ENCODE data around the gene SCUBE2.

SCUBE2 gene

GRCh38 chr11:9008661-9009060, 82.7 kb downstream of the SCUBE2 start:
- no peak overlapping the region for H3K4me3 ChIP-seq (ENCODE audit: low read depth, low read length)
- DNase-seq (ENCODE audit: low read depth): no peak
- TF ChIP-seq, protein P1, sequence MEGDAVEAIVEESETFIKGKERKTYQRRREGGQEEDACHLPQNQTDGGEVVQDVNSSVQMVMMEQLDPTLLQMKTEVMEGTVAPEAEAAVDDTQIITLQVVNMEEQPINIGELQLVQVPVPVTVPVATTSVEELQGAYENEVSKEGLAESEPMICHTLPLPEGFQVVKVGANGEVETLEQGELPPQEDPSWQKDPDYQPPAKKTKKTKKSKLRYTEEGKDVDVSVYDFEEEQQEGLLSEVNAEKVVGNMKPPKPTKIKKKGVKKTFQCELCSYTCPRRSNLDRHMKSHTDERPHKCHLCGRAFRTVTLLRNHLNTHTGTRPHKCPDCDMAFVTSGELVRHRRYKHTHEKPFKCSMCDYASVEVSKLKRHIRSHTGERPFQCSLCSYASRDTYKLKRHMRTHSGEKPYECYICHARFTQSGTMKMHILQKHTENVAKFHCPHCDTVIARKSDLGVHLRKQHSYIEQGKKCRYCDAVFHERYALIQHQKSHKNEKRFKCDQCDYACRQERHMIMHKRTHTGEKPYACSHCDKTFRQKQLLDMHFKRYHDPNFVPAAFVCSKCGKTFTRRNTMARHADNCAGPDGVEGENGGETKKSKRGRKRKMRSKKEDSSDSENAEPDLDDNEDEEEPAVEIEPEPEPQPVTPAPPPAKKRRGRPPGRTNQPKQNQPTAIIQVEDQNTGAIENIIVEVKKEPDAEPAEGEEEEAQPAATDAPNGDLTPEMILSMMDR (IDR thresholded peaks at IDR 0.05; ENCODE audit: low read depth, low read length, missing control alignments): no peak

GRCh38 chr11:9008011-9008550, 83.3 kb downstream of the SCUBE2 start:
- H3K4me3 ChIP-seq (ENCODE audit: low read depth, low read length): no peak overlapping the region
- TF ChIP-seq, protein P1 (IDR thresholded peaks at IDR 0.05; ENCODE audit: low read depth, low read length, missing control alignments): no peak
- no peak for DNase-seq (ENCODE audit: low read depth)

DNA sequence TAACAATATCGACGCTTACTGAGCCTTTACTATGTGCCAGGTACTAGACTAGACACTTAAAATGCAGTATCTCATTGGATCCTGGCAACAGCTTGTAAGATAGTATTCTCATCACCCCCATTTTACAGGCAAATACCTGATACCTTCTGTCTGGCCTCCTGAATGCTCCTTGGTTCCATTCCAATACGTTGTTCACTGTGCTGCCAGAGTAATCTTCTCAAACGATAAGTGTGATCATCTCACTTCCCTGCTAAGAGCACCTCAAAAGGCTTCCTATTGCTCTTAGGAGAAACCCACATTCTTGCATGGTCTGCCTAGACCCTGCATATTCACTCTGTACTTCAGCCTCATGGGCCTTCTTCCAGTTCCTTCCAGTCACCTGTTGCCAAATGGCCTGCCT, 86.3 kb downstream of the SCUBE2 start:
- TF ChIP-seq, protein P1 (IDR thresholded peaks at IDR 0.05; ENCODE audit: low read depth, low read length, missing control alignments): no peak
- H3K4me3 ChIP-seq (ENCODE audit: low read depth, low read length): no peak overlapping the region
- DNase-seq (ENCODE audit: low read depth): no peak

DNA sequence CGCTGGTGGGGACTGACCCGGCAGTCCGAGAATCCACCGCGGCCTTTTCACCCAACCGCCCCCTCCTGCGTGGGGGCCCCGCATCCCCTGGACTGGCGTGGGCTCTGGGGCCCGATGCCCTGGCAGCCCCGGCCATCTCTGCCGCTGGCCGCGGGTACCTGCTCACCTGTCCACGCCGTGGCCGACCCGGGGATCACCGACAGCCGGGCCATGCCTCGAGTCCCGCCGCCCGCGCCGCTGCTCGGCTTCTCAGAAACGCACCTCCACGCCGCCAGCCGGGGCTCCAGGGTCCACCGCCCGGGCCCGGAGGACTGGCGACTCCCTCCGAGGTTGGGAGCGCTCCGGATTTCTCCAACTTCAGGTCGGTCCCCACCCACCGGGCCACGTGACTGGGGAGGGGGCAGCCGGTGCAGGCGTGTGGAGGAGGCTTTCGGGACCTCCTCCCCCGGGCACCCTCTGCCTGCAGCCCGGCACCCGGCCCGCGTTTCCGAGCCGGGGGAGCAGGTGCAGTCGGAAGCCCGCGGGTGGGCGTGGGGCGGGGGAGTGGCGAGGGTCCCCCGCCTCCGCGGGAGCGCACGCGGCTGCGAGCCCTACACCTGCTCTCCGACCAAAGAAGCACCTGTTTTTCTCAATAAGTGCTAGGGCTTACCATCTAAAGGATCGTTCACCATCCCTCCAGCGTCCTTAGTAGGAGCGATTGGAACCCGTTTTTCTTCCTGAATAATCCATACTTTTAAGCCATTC, 87.0 kb downstream of the SCUBE2 start:
- no peak for DNase-seq (ENCODE audit: low read depth)
- H3K4me3 ChIP-seq (ENCODE audit: low read depth, low read length): peak overlapping the region; percentile 22
- TF ChIP-seq, protein P1 (IDR thresholded peaks at IDR 0.05; ENCODE audit: low read depth, low read length, missing control alignments): no peak

GRCh38 chr11:9003573-9004182, 87.7 kb downstream of the SCUBE2 start, which contains the start of gene NRIP3:
NRIP3 (minus strand) TSS chr11:9004001; CDS start chr11:9003935, 66 bp downstream.
- DNase-seq (ENCODE audit: low read depth): no peak
- H3K4me3 ChIP-seq (ENCODE audit: low read depth, low read length): peak within 1 kb of the TSS; percentile 22
- TF ChIP-seq, protein P1 (IDR thresholded peaks at IDR 0.05; ENCODE audit: low read depth, low read length, missing control alignments): no peak

GRCh38 chr11:9002920-9003572, 88.4 kb downstream of the SCUBE2 start:
- peak overlapping the region; percentile 22 for H3K4me3 ChIP-seq (ENCODE audit: low read depth, low read length)
- no peak for DNase-seq (ENCODE audit: low read depth)
- TF ChIP-seq, protein P1 (IDR thresholded peaks at IDR 0.05; ENCODE audit: low read depth, low read length, missing control alignments): no peak
